ENCODE results near the gene NHEJ1. TPM values are rescaled to one million over a fixed set of nuclear protein-coding genes. Genes with fewer than 3 reads are reported as not detected.

NHEJ1 gene
- total RNA-seq, 2 experiments from 2014 or later: 22.4 to 26.3 TPM

DNA sequence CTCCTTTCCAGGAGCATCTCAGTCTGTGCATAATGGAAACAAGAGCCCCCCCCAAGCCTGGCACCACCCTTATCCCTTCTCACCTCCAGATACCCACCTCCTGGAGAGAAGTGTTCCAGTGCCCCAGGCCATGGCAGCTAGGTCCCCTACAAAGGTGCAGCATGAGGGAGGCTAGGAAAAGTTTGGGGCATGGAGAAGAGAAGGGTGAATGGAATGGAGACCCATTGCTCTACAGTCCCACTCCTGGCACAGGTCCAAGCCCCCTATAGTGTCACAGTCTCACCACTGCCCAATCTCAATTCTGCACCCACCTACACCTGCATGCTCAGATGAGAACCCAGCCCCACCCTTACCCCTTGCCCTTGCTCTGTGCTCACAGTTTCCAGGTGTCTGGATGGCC is 8.3 kb upstream of the NHEJ1 start:
- H3K4me3 Mint-ChIP-seq: no peak overlapping the region
- POLR2A ChIA-PET: interaction anchor here (1.0 kb wide), 1 partner anchor 50 kb away, joined by 3 read pairs; the partner anchor contains the start of gene ABCB6
- intact Hi-C loops (cut with micrococcal nuclease): no loop called here
- H3K9me3 Mint-ChIP-seq: no peaks in the 10 kb centered on the region
- DNase-seq: no peak
- H3K27me3 Mint-ChIP-seq: no peaks in the 10 kb centered on the region
- ATAC-seq: no peak
- H3K4me1 Mint-ChIP-seq (ENCODE audit: low read depth): peaks cover 14% of the 10 kb centered on the region
- CTCF ChIA-PET: interaction anchor here (9.4 kb wide), 1 partner anchor 10 kb away, joined by 98 read pairs; the partner anchor contains the start of gene NHEJ1
- TF ChIP-seq, protein P1, sequence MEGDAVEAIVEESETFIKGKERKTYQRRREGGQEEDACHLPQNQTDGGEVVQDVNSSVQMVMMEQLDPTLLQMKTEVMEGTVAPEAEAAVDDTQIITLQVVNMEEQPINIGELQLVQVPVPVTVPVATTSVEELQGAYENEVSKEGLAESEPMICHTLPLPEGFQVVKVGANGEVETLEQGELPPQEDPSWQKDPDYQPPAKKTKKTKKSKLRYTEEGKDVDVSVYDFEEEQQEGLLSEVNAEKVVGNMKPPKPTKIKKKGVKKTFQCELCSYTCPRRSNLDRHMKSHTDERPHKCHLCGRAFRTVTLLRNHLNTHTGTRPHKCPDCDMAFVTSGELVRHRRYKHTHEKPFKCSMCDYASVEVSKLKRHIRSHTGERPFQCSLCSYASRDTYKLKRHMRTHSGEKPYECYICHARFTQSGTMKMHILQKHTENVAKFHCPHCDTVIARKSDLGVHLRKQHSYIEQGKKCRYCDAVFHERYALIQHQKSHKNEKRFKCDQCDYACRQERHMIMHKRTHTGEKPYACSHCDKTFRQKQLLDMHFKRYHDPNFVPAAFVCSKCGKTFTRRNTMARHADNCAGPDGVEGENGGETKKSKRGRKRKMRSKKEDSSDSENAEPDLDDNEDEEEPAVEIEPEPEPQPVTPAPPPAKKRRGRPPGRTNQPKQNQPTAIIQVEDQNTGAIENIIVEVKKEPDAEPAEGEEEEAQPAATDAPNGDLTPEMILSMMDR (IDR thresholded peaks at IDR 0.05): no peak
- no peak overlapping the region for H3K27ac Mint-ChIP-seq
- H3K36me3 Mint-ChIP-seq (ENCODE audit: low read depth): peaks cover 7% of the 10 kb centered on the region

DNA sequence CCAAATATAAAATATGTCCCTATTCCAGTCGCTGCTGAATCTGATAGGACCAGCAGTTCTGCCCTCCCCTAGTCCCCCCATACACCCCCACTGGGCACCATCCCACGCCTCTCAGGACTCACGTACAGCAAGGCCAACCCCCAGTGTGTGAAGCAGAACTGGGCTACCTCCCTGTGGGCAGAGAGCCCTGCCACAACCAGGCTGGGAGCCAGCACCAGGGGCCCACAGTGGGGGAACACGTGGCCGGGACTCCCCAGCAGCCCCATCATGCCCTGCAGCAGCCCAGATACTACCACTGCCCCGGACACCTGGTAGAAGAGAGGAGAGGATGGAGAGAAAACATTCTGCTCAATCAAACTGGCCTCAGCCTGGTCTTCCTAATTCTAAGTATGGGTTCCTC is 7.9 kb upstream of the NHEJ1 start:
- no peaks in the 10 kb centered on the region for H3K9me3 Mint-ChIP-seq
- TF ChIP-seq, protein P1 (IDR thresholded peaks at IDR 0.05): no peak
- peaks cover 13% of the 10 kb centered on the region for H3K4me1 Mint-ChIP-seq (ENCODE audit: low read depth)
- intact Hi-C loops (cut with micrococcal nuclease): no loop called here
- ChIA-PET POLR2A (interaction anchor here (0.6 kb wide), 1 partner anchor 8 kb away, joined by 3 read pairs; the partner anchor contains the start of gene CNPPD1), CTCF (interaction anchor here (9.4 kb wide), 1 partner anchor 10 kb away, joined by 98 read pairs; the partner anchor contains the start of gene NHEJ1)
- no peak overlapping the region for H3K4me3 Mint-ChIP-seq
- H3K27me3 Mint-ChIP-seq: no peaks in the 10 kb centered on the region
- peak; percentile 43 for ATAC-seq
- no peak for DNase-seq
- H3K36me3 Mint-ChIP-seq (ENCODE audit: low read depth): peaks cover 6% of the 10 kb centered on the region
- H3K27ac Mint-ChIP-seq: no peak overlapping the region

DNA sequence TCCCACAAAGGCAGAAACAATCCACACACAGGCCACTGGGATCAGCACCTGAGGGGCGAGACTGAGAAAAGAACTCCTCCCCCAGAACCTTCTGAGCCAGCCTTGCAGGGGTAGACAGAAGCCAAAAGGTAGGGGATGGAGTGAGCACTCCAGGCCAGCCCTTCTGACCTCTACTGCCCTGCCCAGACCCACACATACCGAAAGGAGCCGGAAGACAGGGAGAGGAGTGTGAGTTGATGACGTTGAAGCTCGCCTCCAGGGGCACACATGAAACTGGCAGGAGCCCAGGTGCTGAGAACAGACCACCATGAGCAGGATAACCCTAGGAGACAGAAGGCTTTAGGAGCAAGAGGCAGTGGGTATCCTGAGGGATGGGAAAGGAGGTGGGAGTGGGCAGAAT is 7.4 kb upstream of the NHEJ1 start:
- H3K4me3 Mint-ChIP-seq: no peak overlapping the region
- ChIA-PET POLR2A (interaction anchor here (0.6 kb wide), 1 partner anchor 8 kb away, joined by 3 read pairs; the partner anchor contains the start of gene CNPPD1), CTCF (no interaction called here)
- peaks cover 9% of the 10 kb centered on the region for H3K4me1 Mint-ChIP-seq (ENCODE audit: low read depth)
- H3K27me3 Mint-ChIP-seq: no peaks in the 10 kb centered on the region
- intact Hi-C loops (cut with micrococcal nuclease): no loop called here
- H3K9me3 Mint-ChIP-seq: no peaks in the 10 kb centered on the region
- peaks cover 2% of the 10 kb centered on the region for H3K36me3 Mint-ChIP-seq (ENCODE audit: low read depth)
- no peak overlapping the region for H3K27ac Mint-ChIP-seq
- TF ChIP-seq, protein P1 (IDR thresholded peaks at IDR 0.05): no peak
- ATAC-seq (no peak), DNase-seq (no peak)

DNA sequence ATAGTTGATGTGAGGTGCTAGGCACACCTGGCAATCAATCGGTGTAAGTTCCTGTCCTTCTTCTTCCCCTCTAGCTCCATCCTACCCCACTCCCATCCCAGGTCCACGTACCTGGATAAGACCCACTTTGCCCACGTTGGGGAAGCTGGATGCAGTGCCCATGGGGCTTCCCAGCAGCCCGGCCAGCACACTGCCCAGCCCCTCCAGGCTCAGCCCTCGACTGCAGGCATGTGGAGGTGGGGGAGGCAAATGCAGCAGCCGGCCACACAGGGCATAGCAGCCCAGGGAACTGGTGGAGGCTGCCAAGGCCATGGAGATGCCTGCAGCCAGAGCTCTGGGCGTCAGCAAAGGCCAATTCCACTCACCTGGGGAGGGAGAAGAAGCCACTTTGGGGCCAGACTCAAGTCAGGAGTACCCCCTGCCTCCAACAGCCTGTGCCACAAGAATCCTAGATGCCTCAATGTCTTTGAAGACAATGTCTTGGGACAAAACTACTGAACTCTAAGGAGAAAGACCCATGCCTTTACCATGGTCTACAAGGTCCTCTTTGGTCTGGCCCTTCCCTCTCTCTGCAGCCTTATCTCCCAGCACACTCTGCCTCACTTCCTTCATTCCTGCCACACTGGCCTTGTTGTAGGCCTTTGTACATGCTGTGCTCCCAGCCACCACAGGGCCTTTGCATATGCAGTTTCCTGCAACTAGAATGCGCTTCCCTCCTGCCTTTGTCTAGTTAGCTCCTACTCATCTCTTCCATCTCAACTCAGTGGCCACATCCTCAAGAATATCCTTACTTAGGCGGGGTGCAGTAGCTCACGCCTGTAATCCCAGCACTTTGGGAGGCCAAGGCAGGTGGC is 4.7 kb upstream of the NHEJ1 start:
- Mint-ChIP-seq H3K27me3 (no peaks in the 10 kb centered on the region), H3K27ac (no peak overlapping the region), H3K4me3 (no peak overlapping the region), H3K9me3 (no peaks in the 10 kb centered on the region), H3K36me3 (ENCODE audit: low read depth) (peaks cover 2% of the 10 kb centered on the region), H3K4me1 (ENCODE audit: low read depth) (peaks cover 11% of the 10 kb centered on the region)
- TF ChIP-seq, protein P1 (IDR thresholded peaks at IDR 0.05): no peak
- ChIA-PET POLR2A (interaction anchor here (1.4 to 1.6 kb wide), 2 partner anchors 9 to 10 kb away, joined by 4 to 5 read pairs; no protein-coding TSS in a partner anchor), CTCF (interaction anchor here (1.6 kb wide), 1 partner anchor 11 kb away, joined by 6 read pairs; the partner anchor contains the start of gene CNPPD1)
- ATAC-seq (no peak), DNase-seq (no peak)
- intact Hi-C loops (cut with micrococcal nuclease): no loop called here

DNA sequence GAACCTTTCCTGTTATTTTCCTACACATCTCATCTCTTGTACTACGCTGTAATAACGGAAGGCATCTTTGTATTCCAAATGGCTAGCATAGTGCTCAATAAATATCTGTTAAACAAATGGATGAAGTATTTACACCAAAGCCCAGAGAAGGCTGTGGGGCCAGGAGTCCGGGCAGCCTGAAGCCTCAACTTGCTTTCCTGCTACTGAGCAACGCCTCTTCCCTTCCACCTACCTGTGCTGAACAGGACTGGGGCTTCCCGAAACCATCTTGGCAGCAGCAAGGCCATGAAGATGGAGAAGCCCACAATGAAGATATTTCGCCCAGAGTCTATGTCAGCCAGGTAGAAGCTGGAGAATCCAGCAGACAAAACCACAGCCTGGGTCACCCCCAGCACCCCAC is 2.5 kb upstream of the NHEJ1 start:
- Mint-ChIP-seq H3K9me3 (no peaks in the 10 kb centered on the region), H3K4me3 (no peak overlapping the region), H3K36me3 (ENCODE audit: low read depth) (peaks cover 2% of the 10 kb centered on the region), H3K27ac (no peak overlapping the region), H3K27me3 (no peaks in the 10 kb centered on the region), H3K4me1 (ENCODE audit: low read depth) (peaks cover 18% of the 10 kb centered on the region)
- TF ChIP-seq, protein P1 (IDR thresholded peaks at IDR 0.05): no peak
- ChIA-PET CTCF (interaction anchor here (1.3 to 1.8 kb wide), 5 partner anchors 9 to 136 kb away, joined by 4 to 6 read pairs (median 5); partner anchors contain the start of gene ZFAND2B), POLR2A (interaction anchor here (1.0 kb wide), 1 partner anchor 11 kb away, joined by 3 read pairs; no protein-coding TSS in a partner anchor)
- DNase-seq (no peak), ATAC-seq (no peak)
- intact Hi-C loops (cut with micrococcal nuclease): loop anchor here (5.0 kb wide), 2 partner anchors 49 to 139 kb away; no protein-coding TSS in a partner anchor

All from activated CD8-positive, alpha-beta T cell treated with anti-CD3 and anti-CD28 coated beads for 36 hours (primary cell).